ENCODE measurements around the gene CACNA1S. TPM values are rescaled to one million over a fixed set of nuclear protein-coding genes. Genes with fewer than 3 reads are reported as not detected.

The CACNA1S gene
- total RNA-seq, 4 donors from 2014 or later, result not detected

DNA sequence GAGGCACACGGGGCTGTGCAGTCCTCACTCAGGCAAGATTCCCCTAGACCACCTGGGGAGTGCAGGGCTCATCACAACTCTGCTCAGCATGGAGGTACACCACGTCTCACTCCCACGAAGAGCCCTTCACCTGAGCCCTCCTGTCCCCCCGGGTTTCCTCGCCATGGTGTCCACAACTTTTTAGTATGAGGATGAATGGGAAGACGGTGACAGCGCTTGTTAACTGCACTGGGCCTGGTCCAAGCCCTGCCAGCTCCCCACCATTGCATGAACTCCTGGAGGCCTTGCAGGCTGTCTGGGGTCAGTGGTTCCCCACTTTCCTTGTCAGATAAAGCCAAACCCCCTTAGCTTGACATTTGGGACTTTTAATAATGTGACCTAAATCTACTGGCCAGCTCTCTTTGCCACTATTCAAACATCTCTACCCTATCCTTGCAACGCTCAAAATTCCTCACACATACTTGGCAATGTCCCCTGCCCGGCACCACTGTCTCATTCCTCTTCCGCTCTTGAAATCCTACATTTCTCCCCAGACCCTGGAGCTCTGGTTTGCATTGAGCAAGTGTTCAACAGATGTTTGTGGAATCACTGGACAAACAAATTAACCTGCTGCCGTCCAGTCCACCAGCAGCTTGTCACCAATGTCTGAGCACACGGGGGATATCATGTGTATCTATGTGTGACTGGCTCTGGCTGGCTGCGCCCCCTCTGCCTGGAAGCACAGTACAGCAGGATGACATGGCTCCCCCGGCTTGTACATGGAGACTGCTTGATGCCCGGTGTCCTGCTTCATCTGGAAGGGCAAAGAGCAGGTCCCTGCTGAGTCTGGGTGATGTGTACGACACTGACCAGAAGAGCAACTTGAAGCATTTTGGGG, 30.9 kb upstream of the CACNA1S start:
- H3K27me3 ChIP-seq, result no peaks in the 10 kb centered on the region
- ATAC-seq, result no peak
- H3K4me3 ChIP-seq, result no peak overlapping the region
- H3K9me3 ChIP-seq, result no peaks in the 10 kb centered on the region
- H3K4me1 ChIP-seq, result peaks cover 0 to 24% (median 4%) of the 10 kb centered on the region in 3 donors
- H3K36me3 ChIP-seq, result peaks cover 0 to 95% of the 10 kb centered on the region in 2 donors
- H3K27ac ChIP-seq, result no peak overlapping the region
- TF ChIP-seq POLR2A (IDR thresholded peaks at IDR 0.05), result no peak
- 86 to 95% methylated on average over 4 to 11 of the region's 16 CpGs for WGBS, 2 donors (ENCODE audit: low coverage in 1 of 2)

DNA sequence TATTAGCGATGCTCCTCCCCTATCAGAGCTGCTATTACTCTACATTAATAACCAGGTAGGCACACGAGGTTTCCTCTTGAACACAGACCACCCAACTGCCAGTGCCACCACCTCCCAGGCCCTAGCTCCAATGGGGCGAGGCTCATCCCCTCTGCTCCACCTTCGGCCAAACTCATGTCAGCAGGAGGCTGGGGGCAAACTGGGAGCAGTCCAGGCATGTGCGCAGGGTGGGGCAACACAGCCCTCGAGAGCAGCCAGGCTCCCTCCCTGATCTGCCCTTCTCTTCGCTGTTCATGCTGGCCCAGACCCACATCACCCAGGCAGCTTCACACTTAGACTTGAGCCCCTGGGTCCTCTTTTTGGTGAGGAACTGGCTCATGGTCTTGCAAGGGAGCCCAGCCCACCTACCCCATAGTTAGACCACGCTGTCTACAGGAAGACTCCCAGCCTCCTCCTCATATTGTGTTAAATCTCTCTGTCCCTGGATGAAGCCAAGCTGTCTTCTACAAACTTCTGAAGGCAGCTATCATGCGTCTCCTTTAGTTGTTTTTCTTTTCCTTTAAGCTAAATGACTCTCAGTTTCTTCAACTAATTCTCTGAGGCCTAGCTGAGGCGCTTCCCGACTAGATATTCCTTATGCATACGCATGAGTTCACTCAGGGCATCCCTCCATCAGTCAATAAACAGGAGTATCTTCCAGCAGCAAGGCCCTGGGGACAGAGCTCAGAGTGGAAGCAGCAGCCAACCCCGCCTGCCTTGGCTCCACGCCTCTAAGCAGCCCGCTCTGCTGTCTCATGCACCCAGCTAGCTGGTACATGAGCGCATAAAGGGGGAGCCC, 30.0 kb upstream of the CACNA1S start:
- TF ChIP-seq EP300 (IDR thresholded peaks at IDR 0.05) (no peak), POLR2AphosphoS5 (IDR thresholded peaks at IDR 0.05) (no peak), POLR2A (IDR thresholded peaks at IDR 0.05) (no peak)
- TF ChIP-seq, protein P1, sequence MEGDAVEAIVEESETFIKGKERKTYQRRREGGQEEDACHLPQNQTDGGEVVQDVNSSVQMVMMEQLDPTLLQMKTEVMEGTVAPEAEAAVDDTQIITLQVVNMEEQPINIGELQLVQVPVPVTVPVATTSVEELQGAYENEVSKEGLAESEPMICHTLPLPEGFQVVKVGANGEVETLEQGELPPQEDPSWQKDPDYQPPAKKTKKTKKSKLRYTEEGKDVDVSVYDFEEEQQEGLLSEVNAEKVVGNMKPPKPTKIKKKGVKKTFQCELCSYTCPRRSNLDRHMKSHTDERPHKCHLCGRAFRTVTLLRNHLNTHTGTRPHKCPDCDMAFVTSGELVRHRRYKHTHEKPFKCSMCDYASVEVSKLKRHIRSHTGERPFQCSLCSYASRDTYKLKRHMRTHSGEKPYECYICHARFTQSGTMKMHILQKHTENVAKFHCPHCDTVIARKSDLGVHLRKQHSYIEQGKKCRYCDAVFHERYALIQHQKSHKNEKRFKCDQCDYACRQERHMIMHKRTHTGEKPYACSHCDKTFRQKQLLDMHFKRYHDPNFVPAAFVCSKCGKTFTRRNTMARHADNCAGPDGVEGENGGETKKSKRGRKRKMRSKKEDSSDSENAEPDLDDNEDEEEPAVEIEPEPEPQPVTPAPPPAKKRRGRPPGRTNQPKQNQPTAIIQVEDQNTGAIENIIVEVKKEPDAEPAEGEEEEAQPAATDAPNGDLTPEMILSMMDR (IDR thresholded peaks at IDR 0.05), result no peak
- Histone ChIP-seq H3K27ac (no peak overlapping the region), H3K36me3 (peaks cover 0 to 87% of the 10 kb centered on the region in 2 donors), H3K4me1 (peaks cover 0 to 33% (median 8%) of the 10 kb centered on the region in 3 donors), H3K9me3 (no peaks in the 10 kb centered on the region), H3K4me3 (no peak overlapping the region), H3K27me3 (no peaks in the 10 kb centered on the region)
- WGBS, 2 donors (ENCODE audit: low coverage in 1 of 2), result 77% methylated on average over 10 of the region's 16 CpGs; no CpG with 5 or more reads in 1 of the 2 donors
- peak; percentile 27 for ATAC-seq

DNA sequence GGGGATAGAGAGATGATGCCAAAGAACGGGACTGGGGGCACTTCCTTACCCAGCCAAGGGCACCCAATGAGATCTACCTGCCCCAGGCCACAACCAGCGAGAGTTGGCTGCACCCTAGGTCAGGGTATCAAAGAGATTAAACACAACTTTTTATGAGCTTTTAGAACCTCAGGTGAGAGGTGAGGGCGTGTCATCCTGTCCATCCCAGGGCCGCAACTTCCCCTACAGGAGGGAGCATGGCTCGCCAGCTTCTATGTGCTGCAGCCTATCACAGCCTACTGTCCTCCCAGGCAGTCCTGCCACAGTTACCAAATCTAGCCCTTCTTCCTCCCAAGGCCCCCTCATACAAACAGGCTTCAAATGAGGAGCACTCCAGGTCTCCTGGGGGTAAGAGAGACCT, 29.2 kb upstream of the CACNA1S start:
- 96 to 100% methylated on average over 1 to 4 of the region's 5 CpGs for WGBS, 2 donors (ENCODE audit: low coverage in 1 of 2)
- H3K27me3 ChIP-seq, result no peaks in the 10 kb centered on the region
- no peak overlapping the region for H3K4me3 ChIP-seq
- no peaks in the 10 kb centered on the region for H3K9me3 ChIP-seq
- no peak overlapping the region for H3K27ac ChIP-seq
- ATAC-seq, result no peak
- H3K36me3 ChIP-seq, result peaks cover 0 to 81% of the 10 kb centered on the region in 2 donors
- H3K4me1 ChIP-seq, result peaks cover 0 to 41% (median 16%) of the 10 kb centered on the region in 3 donors
- TF ChIP-seq POLR2A (IDR thresholded peaks at IDR 0.05) (no peak), POLR2AphosphoS5 (IDR thresholded peaks at IDR 0.05) (no peak), EP300 (IDR thresholded peaks at IDR 0.05) (no peak)
- TF ChIP-seq, protein P1 (IDR thresholded peaks at IDR 0.05), result no peak

DNA sequence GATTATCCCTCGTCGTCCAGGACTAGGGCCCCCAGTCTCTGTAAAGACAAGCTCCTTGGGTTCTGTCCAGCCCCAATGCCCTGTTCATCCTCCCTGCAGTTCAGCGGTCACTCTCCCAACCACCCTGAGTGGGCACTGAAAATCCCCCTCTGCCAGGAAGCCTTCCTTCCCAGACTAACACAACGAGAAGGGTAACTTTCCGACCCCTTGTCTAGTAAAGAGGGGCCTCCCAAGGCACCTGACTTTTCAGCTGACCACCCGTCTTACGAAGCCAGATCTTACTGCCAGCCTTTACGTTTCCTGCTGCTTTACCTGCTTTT, 28.7 kb upstream of the CACNA1S start:
- WGBS, 2 donors (ENCODE audit: low coverage in 1 of 2), result 89 to 100% methylated on average over 2 to 8 of the region's 8 CpGs
- TF ChIP-seq POLR2A (IDR thresholded peaks at IDR 0.05), result no peak
- TF ChIP-seq, protein P1 (IDR thresholded peaks at IDR 0.05), result no peak
- no peak for TF ChIP-seq POLR2AphosphoS5 (IDR thresholded peaks at IDR 0.05)
- TF ChIP-seq EP300 (IDR thresholded peaks at IDR 0.05), result no peak
- peaks cover 0 to 46% (median 19%) of the 10 kb centered on the region in 3 donors for H3K4me1 ChIP-seq
- ATAC-seq, result no peak
- H3K9me3 ChIP-seq, result no peaks in the 10 kb centered on the region
- H3K27me3 ChIP-seq, result no peaks in the 10 kb centered on the region
- H3K27ac ChIP-seq, result no peak overlapping the region
- H3K36me3 ChIP-seq, result peaks cover 0 to 81% of the 10 kb centered on the region in 2 donors
- H3K4me3 ChIP-seq, result no peak overlapping the region

- WGBS, 2 donors (ENCODE audit: low coverage in 1 of 2), result 87 to 100% methylated on average over 2 to 3 of the region's 10 CpGs
- no peak for ATAC-seq
- Histone ChIP-seq H3K27ac (no peak overlapping the region), H3K4me3 (no peak overlapping the region), H3K4me1 (peaks cover 0 to 48% (median 19%) of the 10 kb centered on the region in 3 donors), H3K27me3 (no peaks in the 10 kb centered on the region), H3K36me3 (peaks cover 0 to 81% of the 10 kb centered on the region in 2 donors), H3K9me3 (no peaks in the 10 kb centered on the region)
- no peak for TF ChIP-seq POLR2AphosphoS5 (IDR thresholded peaks at IDR 0.05)
- no peak for TF ChIP-seq POLR2A (IDR thresholded peaks at IDR 0.05)
- TF ChIP-seq EP300 (IDR thresholded peaks at IDR 0.05), result no peak
- TF ChIP-seq, protein P1 (IDR thresholded peaks at IDR 0.05), result no peak
Measured at GRCh38 chr1:201140235-201140940, 28.2 kb upstream of the CACNA1S start.

All from gastroesophageal sphincter (tissue), 4 donors.